ENCODE results near the gene PDIA2.

DNA sequence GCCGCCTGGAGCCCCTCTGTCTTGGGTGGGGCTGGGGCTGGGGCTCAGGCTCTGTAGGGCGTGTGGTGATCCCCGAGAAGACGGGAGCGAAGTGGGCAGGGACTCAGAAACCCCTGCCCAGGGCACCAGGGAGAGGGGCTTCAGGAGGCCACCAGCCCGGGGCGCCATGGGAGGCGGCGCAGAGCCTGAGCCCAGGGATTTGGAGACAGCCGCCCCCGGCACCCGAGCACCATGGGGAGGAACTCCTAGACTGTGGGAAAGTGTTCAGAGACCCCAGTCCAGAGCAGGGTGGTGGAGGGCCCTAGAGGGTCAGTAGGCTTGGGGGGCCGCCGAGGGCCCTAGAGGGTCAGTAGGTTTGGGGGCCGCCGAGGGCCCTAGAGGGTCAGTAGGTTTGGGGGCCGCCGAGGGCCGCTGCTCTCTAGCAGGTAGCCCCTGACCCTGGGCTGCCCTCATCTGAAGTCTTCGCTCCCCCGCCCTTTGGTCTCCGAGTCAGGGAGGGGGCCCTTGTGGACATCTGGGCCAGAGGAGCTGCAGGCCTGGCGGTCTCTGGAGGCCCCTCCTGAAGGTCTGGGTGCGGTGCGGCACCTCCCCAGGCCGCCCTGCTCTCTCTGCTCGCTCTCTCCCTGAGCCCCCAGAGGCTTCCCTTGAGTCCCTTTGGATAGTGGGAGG is 1.8 kb upstream of the PDIA2 start:
- TF ChIP-seq EZH2phosphoT487 (IDR thresholded peaks at IDR 0.05; ENCODE audit: insufficient read depth, low read depth) (no peak), EZH2 (IDR thresholded peaks at IDR 0.05; ENCODE audit: insufficient read depth, poor library complexity, severe bottlenecking) (no peak)

Measured in GM23248 (cell line).